ENCODE measurements around the gene MACROD2.

MACROD2 gene

DNA sequence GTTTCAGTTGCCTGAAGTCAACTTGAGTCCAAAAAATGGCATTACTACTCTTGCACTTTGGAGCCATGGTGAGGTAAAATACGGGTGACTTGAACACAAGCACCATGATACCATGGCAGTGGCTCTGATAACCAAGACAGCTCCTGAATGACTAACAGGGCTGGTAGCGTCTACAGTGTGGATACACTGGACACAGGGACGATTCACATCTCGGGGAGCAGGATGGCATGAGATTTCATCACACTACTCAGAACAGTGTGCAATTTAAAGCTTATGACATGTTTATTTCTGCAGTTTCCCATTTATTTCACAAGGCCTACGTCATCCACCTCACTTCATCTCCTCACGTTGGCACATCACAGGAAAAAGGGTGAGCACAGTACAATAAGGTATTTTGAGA lies 1627.1 kb downstream of the MACROD2 start:
- no peak for DNase-seq

DNA sequence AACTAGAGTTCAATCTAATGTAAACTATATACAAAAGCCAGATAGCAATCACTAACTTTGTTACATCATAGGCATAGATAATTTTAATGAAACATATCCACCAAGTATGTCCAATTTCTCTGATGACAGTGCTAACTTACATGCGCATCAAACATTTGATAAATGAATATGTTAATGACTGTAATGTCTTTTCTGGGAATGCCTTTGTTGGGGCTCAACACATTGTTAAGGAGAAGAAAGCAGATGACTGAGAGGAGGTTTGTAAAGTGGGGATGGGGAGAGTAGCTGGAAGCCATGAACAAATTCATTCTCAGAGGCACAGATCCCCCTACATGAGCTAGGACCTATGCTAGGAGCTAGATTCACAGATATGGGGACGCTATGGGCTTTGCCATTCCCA lies 1627.9 kb downstream of the MACROD2 start:
- DNase-seq: no peak

DNA sequence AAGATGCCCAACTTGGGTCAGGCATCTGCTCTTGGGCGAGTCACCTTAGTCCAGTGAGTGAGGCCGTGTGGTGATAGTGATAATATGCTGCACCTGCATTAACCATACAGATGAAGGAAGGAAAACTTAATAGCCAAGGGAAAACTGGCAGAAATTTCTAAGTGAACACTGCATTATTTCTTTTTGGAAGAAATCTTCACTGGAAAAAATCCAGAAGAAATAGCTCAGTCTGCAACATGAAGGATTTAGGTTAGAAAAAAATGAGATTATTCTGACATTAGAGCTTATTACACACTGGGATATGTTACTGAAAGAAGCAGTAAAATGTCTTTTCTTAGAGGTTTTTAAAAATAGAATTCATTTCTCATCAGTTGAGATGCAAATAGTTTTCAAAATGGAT lies 1630.7 kb downstream of the MACROD2 start:
- DNase-seq: no peak

DNA sequence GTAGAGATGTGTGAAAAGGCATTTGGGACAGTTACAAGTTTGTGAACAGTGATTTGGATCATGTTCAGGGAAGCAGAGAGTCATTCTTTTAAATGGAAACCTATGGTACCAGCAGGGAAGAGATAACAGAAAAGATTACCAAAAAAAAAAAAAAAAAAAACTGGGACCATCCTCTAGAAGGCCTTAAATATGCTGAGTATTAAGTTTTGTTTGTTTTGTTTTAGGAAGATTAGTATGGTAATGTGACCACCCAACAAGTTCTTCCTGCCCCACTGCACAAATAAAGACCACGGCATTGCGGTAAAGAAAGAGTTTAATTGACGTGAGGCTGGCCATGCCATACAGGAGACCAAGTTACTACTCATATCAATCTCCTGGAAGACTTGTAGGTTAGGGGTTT lies 1631.8 kb downstream of the MACROD2 start:
- no peak for DNase-seq

DNA sequence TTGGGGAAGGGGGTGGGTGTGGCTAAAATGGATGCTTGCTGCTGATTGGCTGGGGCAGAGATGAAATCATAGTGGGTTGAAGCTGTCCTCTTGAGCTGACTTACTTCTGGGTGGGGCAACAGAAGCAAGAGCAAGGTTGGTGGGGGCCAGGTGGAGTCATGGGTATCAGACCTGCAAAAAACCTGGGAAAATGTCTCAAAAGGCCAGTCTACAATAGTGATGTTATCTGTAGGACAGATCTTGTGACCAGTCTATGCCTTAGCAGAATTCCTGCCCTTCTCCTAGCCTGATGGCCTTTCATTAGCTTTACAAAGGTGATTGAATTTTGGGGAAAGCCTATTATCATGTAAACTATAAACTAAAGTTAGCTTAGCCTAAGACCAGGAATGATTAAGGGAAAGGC lies 1632.2 kb downstream of the MACROD2 start:
- no peak for DNase-seq

DNA sequence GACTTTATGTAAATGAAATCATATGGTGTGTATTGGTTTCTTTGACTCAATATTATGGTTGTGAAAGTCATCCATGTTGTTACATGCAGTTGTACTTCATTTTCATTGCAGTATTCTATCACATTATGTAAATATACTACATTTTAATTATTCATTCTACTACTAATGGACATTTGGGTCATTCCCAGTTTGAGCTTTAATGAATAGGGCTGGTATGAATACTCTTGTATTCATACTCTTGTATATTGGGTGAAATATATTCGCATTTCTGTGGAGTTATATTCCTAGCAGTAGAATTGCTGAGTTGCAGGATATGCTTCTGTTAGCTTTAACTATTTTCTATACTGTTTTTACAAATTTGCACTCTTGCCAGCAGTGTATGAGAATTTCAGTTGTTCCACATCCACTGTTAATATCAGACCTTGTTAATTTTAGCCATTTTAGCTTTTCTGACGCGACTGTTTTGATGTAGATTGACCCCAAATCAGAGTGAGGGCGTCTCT lies 1633.6 kb downstream of the MACROD2 start:
- DNase-seq: no peak

DNA sequence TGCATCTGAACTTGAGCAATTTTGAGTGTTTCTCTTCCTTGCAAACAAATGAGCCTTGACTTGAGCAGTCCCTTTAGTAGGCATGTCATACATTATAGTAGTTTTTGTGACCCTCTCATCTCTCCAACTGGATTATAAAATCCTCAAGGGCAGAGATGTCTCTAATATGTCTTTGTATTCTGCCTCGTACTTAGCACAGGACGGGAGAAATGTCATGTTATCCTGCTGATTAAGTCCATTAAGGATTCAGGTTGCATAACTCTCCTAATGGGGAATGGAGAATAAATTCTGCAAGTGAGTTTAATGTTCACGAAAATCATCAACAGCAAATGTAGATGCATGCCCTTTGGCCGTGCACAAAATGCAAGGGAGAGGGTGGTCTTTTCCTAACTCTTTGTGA lies 1635.0 kb downstream of the MACROD2 start:
- no peak for DNase-seq

DNA sequence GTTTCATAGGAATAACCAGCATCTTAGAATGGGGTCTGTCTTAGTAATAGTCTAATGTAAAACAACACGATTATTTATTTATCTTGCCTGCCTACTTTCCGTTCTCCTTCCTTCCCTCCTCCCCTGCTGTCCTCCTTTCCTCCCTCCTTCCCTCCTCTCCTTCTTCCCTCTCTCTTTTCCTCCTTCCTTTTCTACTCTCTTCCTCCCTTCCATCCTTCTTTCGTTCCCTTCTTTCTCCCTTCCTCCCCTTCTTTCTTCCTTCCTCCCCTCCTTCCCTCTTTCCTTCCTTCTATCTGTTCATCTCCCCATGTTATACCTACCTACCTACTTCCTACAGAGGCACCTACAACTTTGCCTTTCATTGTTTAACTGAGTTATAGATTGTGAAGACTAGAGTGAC lies 1637.4 kb downstream of the MACROD2 start:
- DNase-seq: no peak

DNA sequence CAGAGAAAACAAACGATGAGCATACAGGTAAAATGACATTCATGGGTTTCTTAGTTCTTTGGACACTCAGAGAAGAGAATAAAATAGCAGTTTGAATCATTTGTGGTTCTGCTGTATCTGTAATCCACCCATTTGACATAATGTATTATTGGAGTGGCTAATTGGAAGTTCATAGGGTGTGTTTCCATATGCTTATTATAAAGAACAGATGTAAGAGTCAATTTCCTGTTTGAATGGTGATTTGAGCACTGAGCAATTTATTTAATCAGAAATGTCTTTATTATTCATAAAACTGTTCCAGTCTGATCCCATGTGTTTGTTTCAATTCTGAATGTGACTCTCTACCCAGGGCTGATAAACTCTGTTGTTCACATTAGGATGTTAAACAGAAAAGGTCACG lies 1638.8 kb downstream of the MACROD2 start:
- DNase-seq: no peak

DNA sequence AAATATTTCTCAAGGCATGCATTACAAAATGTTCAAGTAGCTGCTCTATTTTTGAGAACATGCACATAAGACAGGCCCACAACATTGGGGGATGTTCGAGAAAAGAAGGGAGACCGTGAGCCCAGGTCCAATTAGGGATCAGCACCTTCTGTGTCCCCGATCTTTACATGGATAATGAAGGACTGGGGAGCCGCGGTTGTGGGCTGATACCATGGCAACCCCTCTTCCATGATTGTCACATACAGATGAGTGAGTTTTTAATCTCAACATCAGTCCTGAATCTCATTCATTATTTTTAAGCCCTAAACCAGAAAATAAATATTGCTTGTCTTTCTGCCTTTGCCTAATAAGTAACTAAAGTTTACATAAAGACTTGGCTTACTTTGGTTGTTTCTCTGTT lies 1642.2 kb downstream of the MACROD2 start:
- no peak for DNase-seq

DNA sequence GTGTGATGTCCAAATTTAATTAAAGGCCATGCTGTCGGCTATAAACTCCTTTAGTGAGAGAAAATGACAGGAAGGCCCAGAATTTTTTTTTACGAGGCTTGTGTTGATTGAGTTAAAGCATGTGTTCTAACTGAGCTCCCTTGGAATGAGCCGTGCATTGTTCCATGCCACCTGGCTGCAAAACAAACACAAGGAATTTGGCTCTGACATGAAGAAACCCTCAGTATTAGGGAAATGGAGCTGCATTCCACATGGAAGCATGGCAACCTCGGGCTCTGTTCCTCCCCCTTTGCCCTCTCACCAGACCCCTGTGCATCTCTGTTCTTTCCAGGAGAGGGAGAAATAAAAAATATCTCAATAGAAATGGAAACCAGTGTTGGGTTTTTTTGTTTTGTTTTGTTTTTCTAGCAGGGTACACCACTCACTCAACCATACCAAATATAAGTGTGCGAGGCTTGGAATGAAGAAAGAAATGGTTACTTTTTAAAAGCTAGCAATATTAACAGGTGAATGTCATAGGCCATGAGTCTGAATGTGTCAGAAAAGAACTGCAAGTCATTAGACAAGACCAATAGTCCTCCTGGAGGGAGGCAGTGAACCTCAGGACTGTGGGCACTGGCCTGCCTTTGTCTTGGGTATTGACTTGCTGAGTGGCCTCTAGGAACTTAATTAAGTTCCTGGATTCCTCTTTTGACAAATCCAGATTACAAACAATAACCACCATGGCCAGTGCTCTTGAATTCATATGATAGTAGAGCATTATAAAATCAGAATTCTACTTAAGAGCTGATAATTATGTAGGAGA lies 1642.8 kb downstream of the MACROD2 start:
- DNase-seq: no peak

DNA sequence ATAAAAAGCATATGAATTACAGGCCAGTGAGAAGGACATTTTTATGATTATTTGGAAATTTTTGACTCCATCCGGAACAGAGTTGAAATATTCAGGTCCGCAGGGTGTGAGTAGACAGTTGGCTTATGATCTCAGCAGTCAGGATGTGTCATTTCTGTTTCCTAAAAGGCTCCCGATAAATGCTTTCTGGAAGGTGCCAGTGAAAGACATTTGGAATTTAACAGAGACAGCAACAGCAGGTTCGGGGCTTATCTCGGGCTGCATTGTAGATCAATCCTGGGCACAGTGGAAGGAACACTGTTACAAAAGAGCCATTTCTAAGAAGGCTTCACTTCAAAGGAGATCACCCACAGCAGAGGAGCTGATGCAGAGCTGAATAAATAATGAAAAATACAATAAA lies 1643.5 kb downstream of the MACROD2 start:
- no peak for DNase-seq

DNA sequence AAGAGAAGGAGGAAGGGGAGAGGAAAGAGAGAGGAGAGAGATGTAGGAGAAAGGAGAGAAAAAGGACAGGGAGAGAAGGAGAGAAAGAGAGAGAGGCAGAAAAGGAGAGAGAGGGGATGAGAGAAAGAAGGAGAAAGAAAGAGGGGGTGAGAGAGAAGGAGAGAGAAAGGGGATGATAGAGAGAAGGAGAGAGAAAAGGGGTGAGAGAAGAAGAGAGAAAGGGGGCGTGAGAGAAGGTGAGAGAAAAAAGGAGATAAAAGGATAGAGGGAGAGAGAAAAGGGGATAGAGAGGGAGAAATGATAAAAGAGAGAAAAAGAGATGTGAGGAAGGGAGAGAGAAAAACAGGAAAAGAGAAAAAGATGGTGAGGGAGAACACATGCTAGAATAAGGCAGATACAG lies 1644.5 kb downstream of the MACROD2 start:
- no peak for DNase-seq

DNA sequence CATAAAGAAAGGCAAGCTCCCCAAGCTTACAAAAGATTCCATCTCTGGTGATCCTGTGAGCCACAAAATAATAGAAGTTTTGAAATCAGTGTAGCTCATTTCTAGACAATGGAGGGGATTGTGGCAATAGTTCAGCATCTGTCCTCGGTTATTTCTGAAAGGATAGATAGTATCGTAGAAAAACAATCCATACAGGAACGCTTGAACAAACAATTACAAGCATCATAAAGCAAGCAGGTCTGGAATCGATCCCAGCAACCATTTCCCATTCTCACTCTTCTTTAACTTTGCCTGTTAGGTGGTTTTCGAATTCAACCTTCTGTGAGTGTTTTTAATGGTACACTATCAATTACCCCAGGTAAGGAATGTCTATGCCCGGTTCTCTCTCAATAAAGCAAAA lies 1646.8 kb downstream of the MACROD2 start:
- no peak for DNase-seq

DNA sequence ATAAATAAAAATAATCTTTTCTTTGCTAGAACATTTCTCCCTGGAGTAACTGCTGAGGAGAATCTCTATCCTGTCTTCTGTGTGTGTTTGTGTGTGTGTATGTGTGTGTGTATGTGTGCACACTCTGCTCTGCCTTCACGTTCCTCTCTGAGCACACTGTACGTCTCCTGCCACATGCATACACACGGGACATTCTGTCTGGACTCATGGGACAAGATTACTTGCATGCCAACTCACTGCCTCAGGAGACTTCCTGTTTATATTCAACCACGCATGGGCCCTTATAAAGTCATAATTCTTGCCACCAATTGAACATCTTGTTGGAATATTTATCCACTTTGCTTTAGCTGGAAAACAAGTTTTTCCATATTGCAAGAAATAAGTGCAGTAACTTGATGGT lies 1647.4 kb downstream of the MACROD2 start:
- DNase-seq: peak; percentile 64

DNA sequence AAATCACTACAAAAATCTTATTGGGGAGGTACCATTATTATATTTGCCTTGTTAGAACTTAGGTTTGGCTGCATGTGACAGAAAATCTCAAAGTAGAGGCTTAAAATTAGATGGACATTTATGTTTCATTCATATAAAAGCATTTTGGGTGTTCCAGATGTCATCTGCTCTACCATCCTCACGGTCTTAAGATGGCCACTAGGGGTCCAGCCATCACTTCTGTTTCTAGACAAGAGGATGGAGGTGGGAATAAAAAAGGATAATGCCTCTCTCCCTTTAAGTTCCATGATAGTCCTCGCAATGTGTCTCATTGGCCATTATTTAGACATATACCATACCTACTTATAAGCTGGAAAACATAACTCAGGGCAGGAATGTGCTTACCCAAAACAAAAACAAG lies 1648.4 kb downstream of the MACROD2 start:
- DNase-seq: no peak

DNA sequence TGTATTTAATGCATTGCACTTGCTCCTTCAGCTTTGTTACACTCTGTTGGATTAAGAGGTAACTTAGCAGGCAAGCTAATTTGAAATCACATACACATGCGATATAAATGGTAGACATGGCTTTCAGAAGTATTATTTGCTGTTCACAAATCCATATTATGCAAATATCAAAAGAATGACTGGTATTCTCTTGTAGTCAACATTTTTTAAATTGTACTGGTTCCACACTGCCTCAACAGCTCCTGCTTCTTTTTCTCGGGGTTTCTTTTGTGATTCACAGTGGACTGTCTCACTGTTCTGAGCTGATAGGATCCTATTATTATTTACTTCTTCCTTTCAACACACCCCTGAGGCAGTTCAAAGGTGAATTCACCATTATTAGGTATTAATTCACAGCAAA lies 1650.5 kb downstream of the MACROD2 start:
- DNase-seq: no peak

DNA sequence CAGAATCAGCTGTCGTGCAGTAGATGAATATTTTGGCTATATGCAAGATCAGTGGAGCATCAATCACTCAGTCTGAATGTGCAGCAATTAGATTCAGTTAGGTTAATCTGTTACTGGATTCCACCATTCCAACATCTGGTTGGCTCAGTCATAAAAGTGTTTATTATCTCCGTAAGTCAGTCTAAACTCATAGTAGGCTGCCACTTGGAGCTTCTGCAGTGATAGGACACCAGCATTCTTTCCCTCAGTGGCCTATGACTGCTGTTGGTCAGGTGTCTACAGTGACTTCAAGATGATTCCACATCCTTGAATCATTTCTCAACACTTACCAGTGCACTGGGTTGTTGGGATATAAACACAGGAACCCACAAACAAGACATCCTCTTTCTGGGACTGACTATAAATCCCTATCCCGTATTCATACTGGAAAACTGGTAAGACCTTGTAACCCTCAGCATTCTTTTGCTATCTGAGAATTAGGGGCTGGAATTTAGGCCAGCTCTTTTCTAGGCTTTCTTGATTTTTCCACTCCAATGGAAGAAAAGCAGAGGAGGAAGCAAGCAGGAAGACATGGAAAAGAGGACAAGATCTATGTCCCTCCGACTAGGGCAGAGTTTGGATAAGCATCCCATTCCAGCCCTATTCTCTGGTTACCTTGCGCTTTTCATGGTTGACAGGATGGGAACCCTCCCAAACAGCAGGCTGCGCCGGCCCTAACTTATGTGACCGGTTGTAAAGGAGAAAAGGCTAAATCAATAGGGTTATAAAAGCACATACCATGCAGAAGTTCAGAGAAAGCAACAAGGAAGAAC lies 1658.3 kb downstream of the MACROD2 start:
- peak; percentile 22 for DNase-seq

DNA sequence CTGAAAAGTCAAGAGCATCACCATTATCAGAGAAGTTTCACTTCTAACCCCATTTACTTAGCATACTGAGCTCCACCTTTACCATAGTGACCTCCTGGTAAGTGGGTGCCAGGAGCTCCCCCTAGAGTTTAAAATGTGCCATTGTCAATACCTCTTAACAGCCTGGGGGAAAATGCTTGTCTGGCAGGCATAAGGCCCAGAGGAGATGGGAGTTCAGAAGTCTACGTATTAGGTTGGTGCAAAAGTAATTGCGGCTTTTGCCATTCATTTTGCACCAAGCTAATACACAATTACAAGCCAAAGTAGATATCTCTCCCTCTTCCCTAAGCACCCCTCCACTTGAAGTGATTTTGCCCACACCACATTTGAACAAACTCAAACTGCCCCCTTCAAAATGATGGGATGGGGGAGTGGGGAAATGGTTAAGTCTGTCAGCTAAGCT lies 1658.9 kb downstream of the MACROD2 start:
- peak; percentile 55 for DNase-seq

DNA sequence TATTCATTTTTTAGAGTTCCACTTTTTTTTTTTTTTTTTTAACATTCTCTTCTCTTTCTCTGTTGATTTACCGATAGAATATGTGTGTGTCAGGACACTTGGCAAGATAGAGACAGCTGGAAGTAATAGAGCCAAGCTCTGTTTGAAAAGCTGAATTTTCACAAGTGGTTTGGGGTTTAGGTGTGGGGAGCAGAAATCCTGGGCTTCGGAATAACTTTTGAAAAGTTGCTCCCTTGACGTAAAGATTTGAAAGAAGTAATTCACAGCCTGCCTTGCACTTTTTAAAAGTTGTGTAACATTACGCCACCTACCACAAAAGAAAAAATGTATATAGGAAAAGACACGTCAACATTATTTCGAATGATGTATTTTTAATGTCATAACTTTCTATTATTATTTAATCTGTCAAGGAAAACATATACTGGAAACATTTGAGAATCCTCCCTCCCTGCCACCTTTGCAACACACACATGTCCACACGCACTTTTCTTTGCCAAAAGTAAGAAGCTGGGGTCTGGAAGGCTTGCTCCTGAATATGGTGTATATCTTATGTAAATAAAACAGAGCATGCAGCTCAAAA lies 1660.1 kb downstream of the MACROD2 start:
- DNase-seq: peak; percentile 48

DNA sequence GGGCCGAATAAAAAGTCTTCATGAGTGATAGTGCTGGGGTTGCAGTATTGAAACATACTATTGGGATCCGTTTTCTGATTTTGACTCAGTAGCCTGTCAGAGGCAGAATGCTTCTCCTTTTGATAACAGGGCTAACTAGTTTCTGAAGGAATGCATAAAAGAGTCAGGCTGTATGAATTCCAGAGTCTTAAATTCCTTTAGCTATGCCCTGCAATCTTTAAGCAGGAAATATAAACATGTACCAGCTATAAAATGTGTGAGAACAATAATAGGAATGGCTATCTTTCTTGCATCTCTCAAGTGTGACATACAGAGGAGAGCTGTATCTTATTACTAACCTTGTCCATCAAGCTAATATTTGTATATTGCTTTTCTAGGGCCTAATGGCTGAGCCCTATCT lies 1660.8 kb downstream of the MACROD2 start:
- DNase-seq: peak; percentile 57

DNA sequence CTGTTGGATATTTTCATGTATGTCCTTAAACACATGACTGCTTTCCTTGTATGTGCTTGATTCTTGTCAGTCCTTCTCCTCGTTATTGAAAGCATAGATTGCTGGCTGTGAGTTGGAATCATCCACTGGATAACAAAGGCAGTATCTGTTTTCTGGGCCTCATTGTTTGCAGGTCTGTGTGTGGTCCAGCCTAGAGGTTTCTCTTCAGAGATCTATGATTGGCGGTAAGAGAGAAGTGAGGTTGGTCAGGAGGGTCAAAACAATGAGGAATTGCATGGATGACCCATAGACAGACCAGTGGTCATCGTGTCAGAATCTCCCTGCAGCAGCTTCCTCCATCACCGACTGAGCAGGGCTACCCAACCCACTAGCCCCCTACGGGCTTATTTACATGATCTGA lies 1663.0 kb downstream of the MACROD2 start:
- DNase-seq: no peak

DNA sequence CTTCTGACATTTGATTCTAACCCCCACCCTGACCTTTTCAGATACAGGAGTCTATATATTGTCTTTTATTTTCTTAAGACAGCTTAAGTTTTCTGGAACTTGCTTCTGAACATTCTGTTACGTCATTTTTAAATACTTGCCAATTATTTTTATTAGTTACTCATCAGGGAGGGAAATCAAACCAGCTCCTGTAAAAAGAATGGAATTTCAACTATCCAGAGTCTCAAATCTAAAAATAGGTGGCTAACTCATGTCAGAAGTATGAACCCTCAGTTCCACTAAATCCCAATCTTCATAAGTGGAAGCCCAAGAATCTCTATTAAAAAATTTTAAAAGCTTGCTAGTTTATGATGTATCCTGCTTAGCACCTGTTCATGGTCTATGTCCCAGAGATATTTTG lies 1677.9 kb downstream of the MACROD2 start:
- peak; percentile 93 for DNase-seq
